ENCODE results near the gene THEM5. TPM values are rescaled to one million over a fixed set of nuclear protein-coding genes. Genes with fewer than 3 reads are reported as not detected.
"Not testable (repeated sequence)": the region's sequence is repeated elsewhere in the genome, so short reads cannot be mapped to it uniquely, and the experiment has no call there.

The THEM5 gene
- total and polyA plus RNA-seq, 9 donors, result 0.07 TPM; not detected in 8

DNA sequence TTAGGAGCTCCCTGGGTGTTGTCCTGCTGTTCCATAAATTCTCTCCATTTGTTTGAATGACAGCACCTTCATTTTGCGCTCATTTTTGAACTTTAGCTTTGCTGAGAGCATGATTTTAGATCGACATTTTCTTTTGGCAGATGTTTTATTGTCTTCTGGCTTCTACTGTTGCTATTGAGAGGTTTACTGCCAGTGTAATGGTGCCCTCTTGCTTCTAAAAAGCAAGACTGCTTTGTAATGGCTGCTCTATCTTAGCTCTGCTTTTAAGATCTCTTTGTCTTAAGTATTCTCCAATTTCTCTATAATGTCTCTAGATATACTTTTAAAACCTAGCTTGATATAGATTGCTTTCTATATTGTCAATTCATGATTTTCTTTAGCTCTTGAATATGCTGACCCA, 28.0 kb upstream of the THEM5 start:
- Histone ChIP-seq H3K4me3 (no peak overlapping the region), H3K27me3 (no peaks in the 10 kb centered on the region), H3K27ac (no peak overlapping the region), H3K4me1 (ENCODE audit: insufficient read depth) (no peaks in the 10 kb centered on the region), H3K9me3 (no peaks in the 10 kb centered on the region), H3K36me3 (no peaks in the 10 kb centered on the region)
- 42 to 44% (median 43%) methylated on average over 2 of the region's 2 CpGs for WGBS, 3 donors
- intact Hi-C loops (cut with DNase I), result no loop called here
- no peak for TF ChIP-seq POLR2A (IDR thresholded peaks at IDR 0.05)
- TF ChIP-seq EP300 (IDR thresholded peaks at IDR 0.05), result no peak
- TF ChIP-seq, protein P1, sequence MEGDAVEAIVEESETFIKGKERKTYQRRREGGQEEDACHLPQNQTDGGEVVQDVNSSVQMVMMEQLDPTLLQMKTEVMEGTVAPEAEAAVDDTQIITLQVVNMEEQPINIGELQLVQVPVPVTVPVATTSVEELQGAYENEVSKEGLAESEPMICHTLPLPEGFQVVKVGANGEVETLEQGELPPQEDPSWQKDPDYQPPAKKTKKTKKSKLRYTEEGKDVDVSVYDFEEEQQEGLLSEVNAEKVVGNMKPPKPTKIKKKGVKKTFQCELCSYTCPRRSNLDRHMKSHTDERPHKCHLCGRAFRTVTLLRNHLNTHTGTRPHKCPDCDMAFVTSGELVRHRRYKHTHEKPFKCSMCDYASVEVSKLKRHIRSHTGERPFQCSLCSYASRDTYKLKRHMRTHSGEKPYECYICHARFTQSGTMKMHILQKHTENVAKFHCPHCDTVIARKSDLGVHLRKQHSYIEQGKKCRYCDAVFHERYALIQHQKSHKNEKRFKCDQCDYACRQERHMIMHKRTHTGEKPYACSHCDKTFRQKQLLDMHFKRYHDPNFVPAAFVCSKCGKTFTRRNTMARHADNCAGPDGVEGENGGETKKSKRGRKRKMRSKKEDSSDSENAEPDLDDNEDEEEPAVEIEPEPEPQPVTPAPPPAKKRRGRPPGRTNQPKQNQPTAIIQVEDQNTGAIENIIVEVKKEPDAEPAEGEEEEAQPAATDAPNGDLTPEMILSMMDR (IDR thresholded peaks at IDR 0.05), result no peak
- DNase-seq, result no peak

DNA sequence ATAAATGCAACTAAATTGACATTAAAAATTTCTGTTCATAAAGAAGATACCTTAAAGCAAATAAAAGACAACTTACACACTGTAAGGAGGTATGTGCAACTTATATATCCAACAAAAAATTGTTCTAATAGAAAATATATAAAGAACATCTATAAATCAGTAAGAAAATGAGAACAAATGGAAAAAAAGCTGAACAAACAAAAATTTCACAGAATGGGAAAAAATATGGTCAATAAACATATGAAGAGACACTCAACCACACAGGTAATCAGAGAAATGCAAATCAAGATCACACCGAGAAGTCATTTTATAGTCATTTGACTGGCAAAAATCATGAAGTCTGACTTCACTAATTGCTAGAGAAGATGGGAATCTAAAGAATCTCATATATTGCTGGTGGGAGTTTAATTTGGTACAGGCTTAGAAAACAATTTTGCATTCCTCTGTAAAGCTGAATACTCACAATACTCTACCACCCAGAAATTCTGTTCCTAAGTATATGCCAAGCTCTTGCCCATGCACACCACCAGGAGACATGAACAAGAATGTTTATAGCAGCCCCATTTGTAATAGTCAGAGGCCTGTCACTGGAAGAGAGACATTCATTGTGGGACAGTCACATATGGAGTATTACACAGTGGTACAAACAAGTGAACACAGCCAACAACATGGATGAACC, 22.0 kb upstream of the THEM5 start:
- Histone ChIP-seq H3K4me3 (no peak overlapping the region), H3K9me3 (no peaks in the 10 kb centered on the region), H3K27ac (no peak overlapping the region), H3K4me1 (ENCODE audit: insufficient read depth) (no peaks in the 10 kb centered on the region), H3K36me3 (no peaks in the 10 kb centered on the region), H3K27me3 (no peaks in the 10 kb centered on the region)
- intact Hi-C loops (cut with DNase I), result no loop called here
- 93 to 97% (median 94%) methylated on average over 1 of the region's 1 CpG for WGBS, 3 donors
- TF ChIP-seq POLR2A (IDR thresholded peaks at IDR 0.05) (no peak), EP300 (IDR thresholded peaks at IDR 0.05) (no peak)
- TF ChIP-seq, protein P1 (IDR thresholded peaks at IDR 0.05), result no peak
- DNase-seq, result no peak

DNA sequence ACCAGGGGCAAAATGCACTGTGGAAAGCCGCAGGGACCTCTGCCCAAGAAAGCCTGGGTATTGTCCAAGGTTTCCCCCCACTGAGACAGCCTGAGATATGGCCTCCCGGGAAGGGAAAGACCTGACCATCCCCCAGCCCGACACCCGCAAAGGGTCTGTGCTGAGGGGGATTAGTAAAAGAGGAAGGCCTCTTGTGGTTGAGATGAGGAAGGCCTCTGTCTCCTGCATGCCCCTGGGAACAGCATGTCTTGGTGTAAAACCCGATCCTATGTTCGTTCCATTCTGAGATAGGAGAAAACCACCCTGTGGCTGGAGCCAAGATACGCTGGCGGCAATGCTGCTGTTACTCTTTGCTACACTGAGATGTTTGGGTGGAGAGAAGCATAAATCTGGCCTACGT, 19.3 kb upstream of the THEM5 start:
- H3K36me3 ChIP-seq; H3K27me3 ChIP-seq; H3K4me3 ChIP-seq; intact Hi-C loops (cut with DNase I); H3K4me1 ChIP-seq (ENCODE audit: insufficient read depth); H3K9me3 ChIP-seq; H3K27ac ChIP-seq; DNase-seq: not testable (repeated sequence)
- 29 to 57% (median 39%) methylated on average over 9 of the region's 9 CpGs for WGBS, 3 donors

DNA sequence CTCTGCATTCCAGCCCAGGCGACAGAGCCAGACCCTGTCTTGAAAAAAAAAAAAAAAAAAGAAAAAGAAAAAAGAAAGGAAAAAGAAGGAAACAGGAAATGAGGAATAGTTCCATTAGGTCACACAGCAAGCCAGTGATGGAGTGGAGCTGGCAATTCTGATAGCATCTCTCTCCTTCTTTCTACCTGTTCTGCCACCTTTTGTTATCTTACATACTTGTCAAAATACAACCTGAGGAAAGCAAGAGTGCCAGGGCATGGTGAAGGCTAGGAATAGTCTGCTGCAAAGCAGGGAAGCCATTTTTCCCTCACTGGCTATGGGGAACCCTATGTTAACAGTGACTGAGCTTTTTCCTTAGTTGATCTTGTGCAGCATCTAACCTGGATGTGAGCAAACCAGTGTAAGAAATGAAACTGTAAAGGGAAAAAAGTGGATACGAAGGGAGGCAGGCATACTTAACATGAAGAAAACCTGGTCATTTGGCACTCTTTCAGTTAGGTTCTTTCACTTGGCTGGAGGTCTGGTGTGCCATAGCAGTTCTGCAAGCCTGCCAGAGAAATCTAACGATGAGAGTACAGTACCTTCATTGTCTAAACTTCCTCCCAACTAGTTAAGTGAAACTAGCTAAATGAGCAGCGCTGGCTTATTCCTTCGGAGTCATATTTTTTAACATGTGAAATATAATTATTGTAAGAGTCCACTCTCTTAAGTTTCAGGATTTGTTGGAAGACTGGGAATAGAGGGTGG, 17.9 kb upstream of the THEM5 start:
- intact Hi-C loops (cut with DNase I), result no loop called here
- TF ChIP-seq EP300 (IDR thresholded peaks at IDR 0.05), result no peak
- no peak for TF ChIP-seq POLR2A (IDR thresholded peaks at IDR 0.05)
- TF ChIP-seq, protein P1 (IDR thresholded peaks at IDR 0.05), result no peak
- DNase-seq, result no peak
- H3K27ac ChIP-seq, result no peak overlapping the region
- WGBS, 3 donors, result 56 to 74% (median 57%) methylated on average over 5 of the region's 5 CpGs
- H3K4me1 ChIP-seq (ENCODE audit: insufficient read depth), result no peaks in the 10 kb centered on the region
- H3K4me3 ChIP-seq, result no peak overlapping the region
- H3K9me3 ChIP-seq, result no peaks in the 10 kb centered on the region
- no peaks in the 10 kb centered on the region for H3K27me3 ChIP-seq
- no peaks in the 10 kb centered on the region for H3K36me3 ChIP-seq

DNA sequence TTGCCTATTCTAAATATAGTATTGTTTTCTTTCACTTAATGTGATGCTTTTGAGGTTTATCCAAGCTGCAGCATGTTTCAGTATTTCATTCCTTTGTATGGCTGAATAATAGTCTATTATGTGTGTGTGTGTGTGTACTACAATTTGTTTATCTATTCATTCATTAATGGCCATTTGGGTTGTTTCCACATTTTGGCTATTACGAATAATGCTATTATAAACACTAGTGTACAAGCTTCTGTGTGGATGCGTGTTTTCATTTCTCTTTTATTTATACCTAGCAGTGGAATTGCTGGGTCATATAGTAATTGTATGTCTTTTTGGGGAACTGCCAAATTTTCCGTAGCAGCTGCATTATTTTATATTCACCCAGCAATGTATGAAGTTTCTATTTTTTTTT, 15.0 kb upstream of the THEM5 start:
- H3K4me3 ChIP-seq, result no peak overlapping the region
- no peaks in the 10 kb centered on the region for H3K9me3 ChIP-seq
- intact Hi-C loops (cut with DNase I), result no loop called here
- H3K27ac ChIP-seq, result no peak overlapping the region
- TF ChIP-seq EP300 (IDR thresholded peaks at IDR 0.05) (no peak), POLR2A (IDR thresholded peaks at IDR 0.05) (no peak)
- TF ChIP-seq, protein P1 (IDR thresholded peaks at IDR 0.05), result no peak
- no peak for DNase-seq
- 15 to 18% (median 18%) methylated on average over 3 of the region's 3 CpGs for WGBS, 3 donors
- no peaks in the 10 kb centered on the region for H3K27me3 ChIP-seq
- H3K4me1 ChIP-seq (ENCODE audit: insufficient read depth), result no peaks in the 10 kb centered on the region
- H3K36me3 ChIP-seq, result no peaks in the 10 kb centered on the region

Measured in ovary (tissue), 9 donors.